OCI-LY7 (cell line): Measurements from ENCODE around the gene UCN3. TPM values are rescaled to one million over a fixed set of nuclear protein-coding genes. Genes with fewer than 3 reads are reported as not detected.

ENCODE experiments used
- BruUV-seq: library from RNA; stranded (reverse); fragments of 400-500 nt; replicated peaks from 2 replicates; lab custom pipeline; 2021; lab: Mats Ljungman, UMichigan
- CTCF ChIA-PET: fragments of 300-600 bp; sonication (Branson Sonifier 250); formaldehyde crosslinking; loops from one replicate; lab custom pipeline; 2022; ENCODE audit warnings: antibody characterized with exemption; ENCODE audit not compliant: unreplicated experiment; lab: Charles Lee
- POLR2A ChIA-PET: fragments of 300-600 bp; sonication (Branson Sonifier 250); formaldehyde crosslinking; loops from one replicate; lab custom pipeline; 2022; ENCODE audit warnings: antibody characterized with exemption; lab: Charles Lee
- DNase-seq: peaks from one replicate; pipeline ENCODE4 v3.0.0-alpha.2; 2015; ENCODE audit warnings: low spot score
- H2AFZ ChIP-seq: fragments of 200-600 bp; sonication (generic), shearing (Covaris generic); 2 replicates; pipeline ENCODE4 v1.6.1; 2014; ENCODE audit warnings: mild to moderate bottlenecking, antibody characterized with exemption, low read length, moderate library complexity
- H3K27ac ChIP-seq: fragments of 200-600 bp; sonication (generic); 2 replicates; pipeline ENCODE4 v1.5.1; 2014; ENCODE audit warnings: mixed run types, low read depth, mild to moderate bottlenecking, moderate library complexity, low read length, inconsistent platforms; ENCODE audit not compliant: poor library complexity, severe bottlenecking
- H3K36me3 ChIP-seq: fragments of 200-600 bp; sonication (generic); 2 replicates; pipeline ENCODE4 v1.6.1; 2014; ENCODE audit warnings: mild to moderate bottlenecking, antibody characterized with exemption, low read length, moderate library complexity, mixed read lengths; ENCODE audit not compliant: insufficient read depth
- H3K4me1 ChIP-seq: fragments of 200-600 bp; sonication (generic); 2 replicates; pipeline ENCODE4 v1.5.1; 2014; ENCODE audit warnings: mild to moderate bottlenecking, low read length; ENCODE audit not compliant: insufficient read depth, poor library complexity, severe bottlenecking
- H3K4me2 ChIP-seq: fragments of 200-600 bp; sonication (generic); 2 replicates; pipeline ENCODE4 v1.6.1; 2014; ENCODE audit warnings: mild to moderate bottlenecking, low read length
- H3K4me3 ChIP-seq: fragments of 200-600 bp; sonication (generic); 2 replicates; pipeline ENCODE4 v1.5.1; 2014; ENCODE audit warnings: mild to moderate bottlenecking, low read depth, low read length; ENCODE audit not compliant: poor library complexity, severe bottlenecking
- H3K79me2 ChIP-seq: fragments of 200-600 bp; sonication (generic); 2 replicates; pipeline ENCODE4 v1.6.1; 2016; ENCODE audit warnings: low read depth, mild to moderate bottlenecking, low read length, moderate library complexity, mixed read lengths; ENCODE audit not compliant: insufficient read depth
- H3K9me2 ChIP-seq: fragments of 200-600 bp; sonication (generic); 2 replicates; pipeline ENCODE4 v1.6.1; 2016; ENCODE audit warnings: mild to moderate bottlenecking, low read length, mixed read lengths; ENCODE audit not compliant: insufficient read depth
- H3K9me3 ChIP-seq: fragments of 200-600 bp; sonication (generic); 2 replicates; pipeline ENCODE4 v1.6.1; 2014; ENCODE audit warnings: mild to moderate bottlenecking, mixed run types, low read length, mixed read lengths
- H4K20me1 ChIP-seq: fragments of 200-600 bp; sonication (generic); 2 replicates; pipeline ENCODE4 v1.6.1; 2014; ENCODE audit warnings: mild to moderate bottlenecking, antibody characterized with exemption, low read length, moderate library complexity, mixed read lengths; ENCODE audit not compliant: insufficient read depth
- CTCF ChIP-seq: fragments of 200-600 bp; sonication (generic); conservative IDR thresholded peaks from 2 replicates; pipeline ENCODE4 v1.5.1; 2014; ENCODE audit warnings: mild to moderate bottlenecking, antibody characterized with exemption, low read length, moderate library complexity, mixed read lengths
- EZH2phosphoT487 ChIP-seq: fragments of 200-600 bp; sonication (generic); IDR thresholded peaks from 2 replicates; pipeline ENCODE4 v1.6.1; 2018; ENCODE audit warnings: low read depth, borderline replicate concordance, mild to moderate bottlenecking, mixed run types, antibody characterized with exemption, low read length, moderate library complexity, mixed read lengths
- intact Hi-C: fragments of 100-400 bp; cut with micrococcal nuclease; formaldehyde crosslinking; loops from one replicate; pipeline ENCODE4 v1.10.0; 2022; ENCODE audit not compliant: unreplicated experiment
- total RNA-seq, 2 experiments: library from RNA; depleted of rRNA in 1 of 2; stranded (reverse); fragments of >200 nt in 1 of 2; shearing (Covaris generic) in 1 of 2; gene quantifications; 2 replicates each; pipeline ENCODE4 v1.2.3, GENCODE V29; 2014 to 2022

The UCN3 gene
- total RNA-seq, 2 experiments from 2014 or later: not detected

DNA sequence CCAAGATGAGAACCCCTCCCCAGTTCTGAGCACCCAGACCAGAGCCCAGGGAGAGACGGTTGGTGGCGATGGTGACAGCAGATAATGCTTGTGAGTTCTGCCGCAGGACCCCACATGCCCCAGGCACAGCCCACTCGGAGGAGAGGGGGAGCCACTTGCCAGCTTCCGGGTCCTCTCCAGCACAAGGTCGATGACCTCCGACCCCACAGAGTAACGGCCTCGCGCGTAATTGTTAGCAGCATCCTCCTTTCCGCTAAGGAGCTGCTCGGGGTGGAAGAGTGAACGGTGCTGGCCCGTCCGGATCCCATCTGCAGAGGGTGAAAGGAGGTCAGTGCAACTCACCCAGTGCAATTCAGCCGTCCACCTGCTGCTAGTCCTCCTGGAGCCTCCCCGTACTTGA, 30.4 kb downstream of the UCN3 start:
- peaks cover 18% of the 10 kb centered on the region for H3K9me3 ChIP-seq
- POLR2A ChIA-PET: no interaction called here
- no peaks in the 10 kb centered on the region for H3K9me2 ChIP-seq
- H3K4me3 ChIP-seq: no peak overlapping the region
- H3K27ac ChIP-seq: no peak overlapping the region
- intact Hi-C loops: no loop called here
- H4K20me1 ChIP-seq: no peaks in the 10 kb centered on the region
- no peak for DNase-seq
- no TSS peak for BruUV-seq
- H3K36me3 ChIP-seq: no peaks in the 10 kb centered on the region
- H2AFZ ChIP-seq: no peak overlapping the region
- no peak overlapping the region for H3K4me2 ChIP-seq
- no peaks in the 10 kb centered on the region for H3K4me1 ChIP-seq
- CTCF ChIA-PET: no interaction called here
- H3K79me2 ChIP-seq: no peaks in the 10 kb centered on the region
- no peak for TF ChIP-seq CTCF
- TF ChIP-seq EZH2phosphoT487: no peak

DNA sequence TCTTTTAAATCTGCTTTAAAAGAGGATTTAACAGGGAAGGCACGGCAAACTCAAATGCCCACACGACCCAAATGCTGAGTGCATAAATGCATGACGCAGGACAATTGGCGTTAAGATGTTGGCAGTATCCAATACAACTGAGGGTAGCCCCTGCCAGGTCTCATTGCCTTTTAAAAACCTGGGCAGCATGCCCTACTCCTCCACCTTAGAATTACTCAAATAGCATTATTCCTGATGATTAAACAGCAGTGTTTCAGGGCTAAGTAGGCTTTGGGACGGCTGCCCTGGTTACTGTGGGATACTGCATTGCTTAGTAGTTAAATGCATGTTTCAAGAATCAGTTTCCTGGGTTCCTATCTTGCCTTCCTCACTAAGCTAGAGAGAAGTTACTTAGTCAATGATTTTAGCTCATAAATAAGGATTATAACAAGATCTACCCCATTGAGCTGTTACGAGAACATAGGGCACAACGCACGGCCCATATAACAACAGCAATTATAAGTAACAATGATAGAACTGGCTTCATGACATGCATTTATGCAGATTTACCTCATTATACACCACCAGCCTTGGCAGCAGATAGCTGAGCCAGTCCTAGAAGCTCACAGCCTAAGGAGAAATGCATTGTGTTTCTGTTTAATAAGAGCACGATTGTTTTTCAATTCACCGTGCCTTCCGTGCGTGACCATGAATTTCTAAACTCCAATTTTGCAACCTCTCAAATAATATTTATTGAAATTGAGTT, 32.0 kb downstream of the UCN3 start:
- H3K79me2 ChIP-seq: no peaks in the 10 kb centered on the region
- intact Hi-C loops: no loop called here
- H3K4me2 ChIP-seq: no peak overlapping the region
- no peak overlapping the region for H3K4me3 ChIP-seq
- H3K9me3 ChIP-seq: peaks cover 2% of the 10 kb centered on the region; the same call in 1 of the 2 replicates
- CTCF ChIA-PET: no interaction called here
- no peaks in the 10 kb centered on the region for H3K36me3 ChIP-seq
- no peak for DNase-seq
- H4K20me1 ChIP-seq: no peaks in the 10 kb centered on the region
- POLR2A ChIA-PET: interaction anchor here (0.6 kb wide), 1 partner anchor 22 kb away, joined by 3 read pairs; no protein-coding TSS in a partner anchor
- no peak overlapping the region for H2AFZ ChIP-seq
- no peak overlapping the region for H3K27ac ChIP-seq
- no peaks in the 10 kb centered on the region for H3K9me2 ChIP-seq
- H3K4me1 ChIP-seq: no peaks in the 10 kb centered on the region
- TF ChIP-seq EZH2phosphoT487: no peak
- TF ChIP-seq CTCF: no peak
- BruUV-seq: no TSS peak

DNA sequence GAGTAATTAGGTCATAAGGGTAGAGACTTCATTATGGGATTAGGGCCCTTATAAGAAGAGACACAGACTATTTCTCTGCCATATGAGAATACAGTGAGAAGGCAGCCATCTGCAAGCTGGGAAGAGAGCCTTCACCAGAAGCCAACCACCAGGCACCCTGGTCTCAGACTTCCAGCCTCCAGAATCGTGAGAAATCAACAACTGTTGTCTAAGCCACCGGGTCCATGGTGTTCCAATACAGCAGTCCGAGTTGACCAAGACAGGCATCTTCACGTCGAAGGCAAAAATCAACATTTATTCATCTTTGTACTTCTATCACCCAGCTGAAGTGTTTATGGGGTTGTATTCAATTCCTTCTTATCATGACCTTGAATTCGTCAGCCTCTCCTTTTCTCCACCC, 34.6 kb downstream of the UCN3 start:
- Histone ChIP-seq H3K36me3 (no peaks in the 10 kb centered on the region), H3K79me2 (no peaks in the 10 kb centered on the region), H3K4me1 (no peaks in the 10 kb centered on the region), H2AFZ (no peak overlapping the region), H3K4me3 (no peak overlapping the region), H3K4me2 (no peak overlapping the region), H3K27ac (no peak overlapping the region), H4K20me1 (no peaks in the 10 kb centered on the region), H3K9me2 (no peaks in the 10 kb centered on the region), H3K9me3 (no peaks in the 10 kb centered on the region)
- BruUV-seq: no TSS peak
- TF ChIP-seq EZH2phosphoT487: no peak
- no peak for TF ChIP-seq CTCF
- no peak for DNase-seq
- ChIA-PET POLR2A (no interaction called here), CTCF (no interaction called here)
- intact Hi-C loops: no loop called here
